HG03039 (cell line): ENCODE measurements around the gene CARHSP1.
"Not testable (repeated sequence)": the region's sequence is repeated elsewhere in the genome, so short reads cannot be mapped to it uniquely, and the experiment has no call there.

Source experiments
- ATAC-seq: cut with Tn5 transposase; IDR thresholded peaks from one replicate; pipeline ENCODE4 v1.9.1; 2021; ENCODE audit warnings: mild to moderate bottlenecking, moderate library complexity; ENCODE audit not compliant: unreplicated experiment

CARHSP1 gene

DNA sequence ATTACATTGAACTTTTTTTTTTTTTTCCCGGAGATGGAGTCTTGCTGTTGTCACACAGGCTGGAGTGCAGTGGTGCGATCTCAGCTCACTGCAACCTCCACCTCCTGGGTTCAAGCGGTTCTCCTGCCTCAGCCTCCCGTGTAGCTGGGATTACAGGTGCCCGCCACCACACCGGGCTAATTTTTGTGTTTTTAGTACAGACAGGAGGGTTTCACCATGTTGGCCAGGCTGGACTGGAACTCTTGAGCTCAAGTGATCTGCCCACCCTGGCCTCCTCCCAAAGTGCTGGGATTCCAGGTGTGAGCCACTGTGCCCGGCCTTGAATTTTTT, 5.0 kb upstream of the CARHSP1 start:
- not testable (repeated sequence) for ATAC-seq

- no peak for ATAC-seq
Measured at GRCh38 chr16:8872967-8873865, 4.4 kb upstream of the CARHSP1 start.

- ATAC-seq, result no peak
Measured at GRCh38 chr16:8872071-8872470, 3.3 kb upstream of the CARHSP1 start.

DNA sequence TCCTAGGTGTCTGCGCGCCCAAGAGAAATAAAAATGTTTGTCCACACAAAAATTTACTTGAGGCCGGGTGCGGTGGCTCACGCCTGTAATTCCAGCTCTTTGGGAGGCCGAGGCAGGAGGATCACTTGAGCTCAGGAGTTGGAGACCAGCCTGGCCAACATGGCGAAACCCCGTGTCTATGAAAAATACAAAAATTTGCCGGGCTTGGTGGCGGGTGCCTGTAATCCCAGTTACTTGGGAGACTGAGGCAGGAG, 1.1 kb upstream of the CARHSP1 start:
- ATAC-seq, result not testable (repeated sequence)

DNA sequence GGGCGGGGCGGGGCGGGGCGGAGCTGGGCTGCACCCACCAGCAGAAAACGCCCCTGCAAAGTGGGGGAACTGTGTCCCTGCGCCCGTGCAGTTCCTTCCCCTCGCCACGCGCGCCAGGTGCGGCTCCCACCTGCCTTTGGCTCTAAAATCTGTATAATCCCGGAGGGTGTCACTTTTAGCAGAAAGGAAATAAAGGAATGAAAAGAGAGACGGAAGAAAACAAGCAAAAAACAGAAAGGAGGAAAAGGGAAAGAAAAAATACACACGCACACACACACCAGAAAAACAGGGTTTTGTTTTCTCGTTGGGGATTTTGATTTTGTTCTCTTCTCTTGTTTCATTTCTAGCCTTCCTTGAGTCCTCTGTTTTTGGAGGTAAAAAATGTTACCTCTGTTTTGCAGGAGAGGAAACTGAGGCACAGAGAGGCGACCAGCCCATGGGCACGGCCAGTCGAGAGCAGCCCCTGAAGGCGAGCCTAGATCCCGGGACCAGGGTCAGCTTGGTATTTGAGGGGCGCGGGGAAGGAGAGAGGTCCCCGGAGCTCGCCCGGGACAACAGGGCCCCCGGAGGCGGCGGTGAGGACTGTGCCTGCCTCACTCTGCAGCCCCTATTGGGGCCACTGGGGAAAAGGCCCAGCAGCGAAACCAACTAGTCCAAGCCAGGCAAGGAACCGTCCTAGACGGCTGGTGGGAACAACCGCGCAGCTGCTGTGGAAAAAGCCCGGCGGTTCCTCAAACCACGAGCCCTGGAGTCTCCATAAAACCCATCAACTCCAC, 594 bp upstream of the CARHSP1 start:
- no peak for ATAC-seq

DNA sequence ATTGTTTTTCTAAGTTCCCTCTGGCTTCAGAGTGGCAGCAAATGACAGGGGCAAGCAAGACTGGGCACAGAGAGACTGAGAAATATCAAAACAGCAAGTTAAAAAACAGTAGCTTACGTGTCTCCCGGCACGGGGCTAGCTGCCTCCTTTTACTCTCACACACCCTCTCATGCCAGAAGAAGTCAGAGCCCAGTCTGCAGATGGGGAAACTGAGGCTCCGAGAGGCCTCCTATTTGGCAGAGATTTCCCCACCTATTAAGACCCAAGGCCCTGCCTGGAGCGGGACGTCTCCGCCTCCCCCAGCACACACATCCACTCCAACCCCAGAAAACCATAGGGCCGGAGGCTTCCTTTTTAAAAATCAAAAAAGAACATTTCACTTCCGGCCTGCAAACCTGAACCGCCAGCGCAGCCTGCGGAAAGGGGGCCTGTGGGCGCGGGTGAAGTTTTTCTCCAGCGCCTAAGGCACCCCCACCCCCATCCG, 832 bp downstream of the CARHSP1 start:
- ATAC-seq, result no peak

GRCh38 chr16:8867216-8867931, 1.4 kb downstream of the CARHSP1 start:
- ATAC-seq, result no peak

DNA sequence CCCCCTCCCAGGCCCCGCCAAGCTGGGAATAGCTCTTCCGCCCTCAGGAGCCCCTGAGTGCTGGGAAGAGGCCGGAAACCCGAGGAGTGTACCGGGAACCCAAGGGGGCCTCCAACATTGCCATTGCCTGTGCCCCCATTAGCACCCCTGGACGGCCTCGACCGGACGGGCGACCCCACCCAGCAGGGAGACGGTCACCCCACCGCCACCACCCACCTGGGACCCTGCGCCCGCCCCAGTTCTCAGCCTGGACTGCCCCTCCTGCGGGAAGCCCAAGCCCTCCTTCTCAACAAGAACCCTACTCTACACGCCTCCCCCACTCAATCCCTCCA, 2.0 kb downstream of the CARHSP1 start:
- ATAC-seq, result no peak

GRCh38 chr16:8866118-8866883, 2.5 kb downstream of the CARHSP1 start:
- ATAC-seq, result no peak

DNA sequence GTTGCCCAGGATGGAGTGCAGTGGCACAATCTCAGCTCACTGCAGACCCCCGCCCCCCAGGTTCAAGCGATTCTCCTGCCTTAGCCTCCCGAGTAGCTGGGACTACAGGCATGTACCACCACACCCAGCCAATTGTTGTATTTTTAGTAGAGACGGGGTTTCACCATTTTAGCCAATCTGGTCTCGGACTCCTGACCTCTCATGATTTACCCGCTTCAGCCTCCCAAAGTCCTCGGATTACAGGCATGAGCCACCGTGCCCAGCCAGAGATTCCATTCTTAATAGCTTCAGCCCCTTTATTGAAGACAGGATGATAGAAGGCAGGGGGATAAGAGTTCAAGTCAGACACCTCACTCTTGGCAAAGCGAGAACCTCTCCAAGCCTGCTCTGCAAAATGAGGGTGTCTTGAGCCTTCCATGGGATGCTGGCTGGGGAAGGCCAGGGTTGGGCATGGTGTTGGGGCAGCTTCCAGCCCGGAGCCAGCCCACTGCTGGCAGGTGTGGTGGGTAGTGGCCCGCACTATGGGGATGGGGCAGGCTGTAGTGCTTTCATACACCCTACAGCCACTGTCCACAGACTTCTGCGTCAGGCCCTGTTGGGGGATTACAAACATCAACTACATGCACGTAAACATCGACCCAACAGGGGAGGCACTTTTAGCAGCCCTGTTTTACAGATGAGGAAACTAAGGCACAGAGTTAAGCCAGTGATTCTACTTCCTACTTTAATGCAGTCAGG, 3.5 kb downstream of the CARHSP1 start:
- no peak for ATAC-seq

- ATAC-seq, result no peak
Measured at GRCh38 chr16:8864480-8865110, 4.2 kb downstream of the CARHSP1 start.

- no peak for ATAC-seq
Measured at GRCh38 chr16:8863594-8864424, 5.0 kb downstream of the CARHSP1 start.

DNA sequence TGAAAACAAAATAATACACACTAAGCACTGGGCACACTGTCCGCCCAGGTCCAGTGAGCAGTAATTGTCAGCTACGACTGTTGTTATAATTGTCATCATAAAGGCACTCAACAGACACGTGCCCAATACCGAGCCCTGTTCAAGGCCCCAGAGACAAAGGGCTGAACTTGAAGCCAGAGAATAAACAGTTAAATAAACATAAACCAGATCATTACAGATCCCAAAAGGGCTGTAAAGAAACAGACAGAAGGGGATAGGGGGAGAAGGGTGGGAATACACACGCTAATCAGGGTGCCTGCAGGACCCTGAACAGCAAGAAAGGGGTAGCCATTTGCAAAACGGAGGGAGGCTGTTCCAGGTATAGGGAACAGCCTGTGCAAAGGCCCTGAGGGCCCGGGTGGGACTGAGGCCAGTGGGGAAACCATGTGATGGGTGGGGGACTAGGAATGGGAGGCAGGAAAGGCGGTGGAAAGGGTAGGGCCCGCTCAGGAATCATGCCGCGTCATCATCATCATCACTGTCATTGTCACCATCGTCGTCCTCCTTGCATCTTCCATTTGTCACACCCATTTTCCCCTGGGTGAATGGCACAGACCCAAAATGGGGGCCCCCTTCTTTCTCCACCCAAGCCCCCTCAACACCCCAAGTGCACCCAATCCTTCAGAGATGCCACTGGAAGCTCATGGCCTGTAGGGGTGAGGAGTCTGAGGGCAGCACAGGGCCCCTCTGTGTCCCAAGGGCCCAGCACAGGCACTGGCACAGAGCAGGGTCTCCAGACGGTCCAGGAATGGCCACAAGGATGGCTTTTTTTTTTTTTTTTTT, 6.3 kb downstream of the CARHSP1 start:
- no peak for ATAC-seq

- ATAC-seq, result no peak
Measured at GRCh38 chr16:8861563-8862308, 7.1 kb downstream of the CARHSP1 start.

- ATAC-seq, result no peak
Measured at GRCh38 chr16:8859913-8860881, 8.6 kb downstream of the CARHSP1 start.
